ENCODE data around the gene CANT1.

DNA sequence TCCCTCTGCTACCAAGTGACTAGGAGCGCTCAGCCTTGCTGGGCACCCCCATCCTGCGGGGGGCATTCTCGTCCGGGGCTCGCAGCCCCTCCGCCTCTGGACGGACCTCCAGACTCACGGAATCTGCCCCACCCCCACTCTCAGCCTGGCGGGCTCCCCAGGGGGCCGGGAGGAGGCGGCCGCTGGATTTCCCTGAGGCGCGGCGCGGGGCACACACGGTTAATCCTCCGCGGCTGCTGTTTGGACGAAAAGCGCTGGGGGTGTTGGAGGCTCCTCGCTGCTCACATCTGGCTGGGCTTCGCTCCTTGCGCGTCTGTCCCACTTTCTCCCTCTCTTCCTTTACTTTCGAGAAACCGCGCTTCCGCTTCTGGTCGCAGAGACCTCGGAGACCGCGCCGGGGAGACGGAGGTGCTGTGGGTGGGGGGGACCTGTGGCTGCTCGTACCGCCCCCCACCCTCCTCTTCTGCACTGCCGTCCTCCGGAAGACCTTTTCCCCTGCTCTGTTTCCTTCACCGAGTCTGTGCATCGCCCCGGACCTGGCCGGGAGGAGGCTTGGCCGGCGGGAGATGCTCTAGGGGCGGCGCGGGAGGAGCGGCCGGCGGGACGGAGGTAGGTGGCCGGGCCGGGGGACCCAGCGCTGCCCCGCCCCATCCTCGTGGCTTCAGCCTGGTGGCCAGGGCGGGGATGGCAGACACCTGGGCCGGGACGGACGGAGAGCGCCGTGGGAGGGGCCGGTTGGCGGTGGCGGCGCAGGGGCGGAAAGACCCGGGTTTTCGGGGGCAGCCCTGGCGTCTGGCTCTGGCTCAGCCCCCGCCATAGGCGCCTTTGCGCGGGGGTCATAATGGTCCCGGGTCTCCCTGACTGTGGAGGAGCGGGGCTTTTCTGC is 14.6 kb upstream of the CANT1 start, which contains the start of gene C1QTNF1:
- no peak for TF ChIP-seq POLR2AphosphoS5 (IDR thresholded peaks at IDR 0.05; ENCODE audit: low read depth, low read length)
- TF ChIP-seq, protein P1, sequence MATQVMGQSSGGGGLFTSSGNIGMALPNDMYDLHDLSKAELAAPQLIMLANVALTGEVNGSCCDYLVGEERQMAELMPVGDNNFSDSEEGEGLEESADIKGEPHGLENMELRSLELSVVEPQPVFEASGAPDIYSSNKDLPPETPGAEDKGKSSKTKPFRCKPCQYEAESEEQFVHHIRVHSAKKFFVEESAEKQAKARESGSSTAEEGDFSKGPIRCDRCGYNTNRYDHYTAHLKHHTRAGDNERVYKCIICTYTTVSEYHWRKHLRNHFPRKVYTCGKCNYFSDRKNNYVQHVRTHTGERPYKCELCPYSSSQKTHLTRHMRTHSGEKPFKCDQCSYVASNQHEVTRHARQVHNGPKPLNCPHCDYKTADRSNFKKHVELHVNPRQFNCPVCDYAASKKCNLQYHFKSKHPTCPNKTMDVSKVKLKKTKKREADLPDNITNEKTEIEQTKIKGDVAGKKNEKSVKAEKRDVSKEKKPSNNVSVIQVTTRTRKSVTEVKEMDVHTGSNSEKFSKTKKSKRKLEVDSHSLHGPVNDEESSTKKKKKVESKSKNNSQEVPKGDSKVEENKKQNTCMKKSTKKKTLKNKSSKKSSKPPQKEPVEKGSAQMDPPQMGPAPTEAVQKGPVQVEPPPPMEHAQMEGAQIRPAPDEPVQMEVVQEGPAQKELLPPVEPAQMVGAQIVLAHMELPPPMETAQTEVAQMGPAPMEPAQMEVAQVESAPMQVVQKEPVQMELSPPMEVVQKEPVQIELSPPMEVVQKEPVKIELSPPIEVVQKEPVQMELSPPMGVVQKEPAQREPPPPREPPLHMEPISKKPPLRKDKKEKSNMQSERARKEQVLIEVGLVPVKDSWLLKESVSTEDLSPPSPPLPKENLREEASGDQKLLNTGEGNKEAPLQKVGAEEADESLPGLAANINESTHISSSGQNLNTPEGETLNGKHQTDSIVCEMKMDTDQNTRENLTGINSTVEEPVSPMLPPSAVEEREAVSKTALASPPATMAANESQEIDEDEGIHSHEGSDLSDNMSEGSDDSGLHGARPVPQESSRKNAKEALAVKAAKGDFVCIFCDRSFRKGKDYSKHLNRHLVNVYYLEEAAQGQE (IDR thresholded peaks at IDR 0.05; ENCODE audit: insufficient read depth in 1 of 2, low read depth in 2 of 2, low read length in 2 of 2): no peak
